Neural progenitor cell (in vitro differentiated cells): Measurements from ENCODE around the gene EPHB6. TPM values are rescaled to one million over a fixed set of nuclear protein-coding genes. Genes with fewer than 3 reads are reported as not detected.

ENCODE experiments used
- DNase-seq: peaks from one replicate; pipeline ENCODE4 v3.0.0-alpha.2; 2016; ENCODE audit warnings: low spot score
- H2AFZ ChIP-seq: fragments of 200-600 bp; sonication (generic); replicated peaks from 2 replicates; pipeline ENCODE4 v1.6.1; 2016; ENCODE audit warnings: antibody characterized with exemption
- H3F3A ChIP-seq: fragments of 200-600 bp; sonication (generic); 2 replicates; pipeline ENCODE4 v1.6.1; 2016; ENCODE audit warnings: antibody characterized with exemption, low read depth
- H3K27ac ChIP-seq: fragments of 200-600 bp; sonication (generic); 2 replicates; pipeline ENCODE4 v1.5.1; 2016; ENCODE audit warnings: mild to moderate bottlenecking
- H3K27me3 ChIP-seq: fragments of 200-600 bp; sonication (generic); 2 replicates; pipeline ENCODE4 v1.6.1; 2016; ENCODE audit warnings: mild to moderate bottlenecking, moderate library complexity
- H3K36me3 ChIP-seq: fragments of 200-600 bp; sonication (generic); 2 replicates; pipeline ENCODE4 v1.5.1; 2016
- H3K4me1 ChIP-seq: fragments of 200-600 bp; sonication (generic); 2 replicates; pipeline ENCODE4 v1.6.1; 2016; ENCODE audit warnings: mixed run types
- H3K4me2 ChIP-seq: fragments of 200-600 bp; sonication (generic); 2 replicates; pipeline ENCODE4 v1.6.1; 2016
- H3K4me3 ChIP-seq: fragments of 200-600 bp; sonication (generic); 2 replicates; pipeline ENCODE4 v1.5.1; 2016
- H3K79me2 ChIP-seq: fragments of 200-600 bp; sonication (generic); 2 replicates; pipeline ENCODE4 v1.6.1; 2016; ENCODE audit warnings: low read depth
- H3K9ac ChIP-seq: fragments of 200-600 bp; sonication (generic); 2 replicates; pipeline ENCODE4 v1.6.1; 2016
- H3K9me3 ChIP-seq: fragments of 200-600 bp; sonication (generic); 2 replicates; pipeline ENCODE4 v1.5.1; 2016; ENCODE audit warnings: low read depth
- H4K20me1 ChIP-seq: fragments of 200-600 bp; sonication (generic); 2 replicates; pipeline ENCODE4 v1.6.1; 2016; ENCODE audit warnings: low read depth
- H3K27ac Mint-ChIP-seq: 3 replicates; pipeline ENCODE4 v1.8.0; 2021; ENCODE audit warnings: mixed read lengths
- H3K27me3 Mint-ChIP-seq: 2 replicates; pipeline ENCODE4 v1.8.0; 2022; ENCODE audit warnings: low read depth, mild to moderate bottlenecking, inconsistent platforms, moderate library complexity, mixed read lengths; ENCODE audit not compliant: insufficient read depth
- H3K36me3 Mint-ChIP-seq: 3 replicates; pipeline ENCODE4 v1.8.0; 2021; ENCODE audit warnings: mixed read lengths
- H3K4me1 Mint-ChIP-seq: 3 replicates; pipeline ENCODE4 v1.8.0; 2021; ENCODE audit warnings: mixed read lengths
- H3K4me3 Mint-ChIP-seq: 3 replicates; pipeline ENCODE4 v1.8.0; 2021; ENCODE audit warnings: mild to moderate bottlenecking, moderate library complexity, mixed read lengths
- H3K9me3 Mint-ChIP-seq: 3 replicates; pipeline ENCODE4 v1.8.0; 2020; ENCODE audit warnings: mixed read lengths
- CTCF ChIP-seq: fragments of 200-600 bp; sonication (generic); IDR thresholded peaks from 2 replicates; pipeline ENCODE4 v1.5.1; 2017; ENCODE audit warnings: antibody characterized with exemption, mild to moderate bottlenecking
- EZH2 ChIP-seq: fragments of 200-600 bp; sonication (generic); IDR thresholded peaks from 2 replicates; pipeline ENCODE4 v1.6.1; 2017; ENCODE audit warnings: antibody characterized with exemption, mild to moderate bottlenecking, moderate library complexity
- EZH2phosphoT487 ChIP-seq: fragments of 200-600 bp; sonication (generic); IDR thresholded peaks from 2 replicates; pipeline ENCODE4 v1.6.1; 2017; ENCODE audit warnings: antibody characterized with exemption
- total RNA-seq: library from RNA; depleted of rRNA; stranded (reverse); fragments of >200 nt; gene quantifications from 2 replicates; pipeline ENCODE4 v1.2.3, GENCODE V29; 2015; ENCODE audit warnings: low replicate concordance

The EPHB6 gene
- total RNA-seq, 1 donor from 2014 or later, result 4.8 TPM

GRCh38 chr7:142901426-142902259 is 46.8 kb downstream of the EPHB6 start:
- no peaks in the 10 kb centered on the region for H4K20me1 ChIP-seq
- Mint-ChIP-seq H3K4me3 (no peak overlapping the region), H3K9me3 (peaks cover 12% of the 10 kb centered on the region), H3K27me3 (peaks cover 4% of the 10 kb centered on the region), H3K4me1 (peaks cover 2% of the 10 kb centered on the region), H3K36me3 (no peaks in the 10 kb centered on the region), H3K27ac (no peak overlapping the region)
- H3K27ac ChIP-seq, result no peak overlapping the region
- H3K27me3 ChIP-seq, result no peaks in the 10 kb centered on the region
- peaks cover 12% of the 10 kb centered on the region for H3F3A ChIP-seq
- no peak for TF ChIP-seq EZH2phosphoT487
- no peak for TF ChIP-seq EZH2
- TF ChIP-seq CTCF, result no peak
- peak; percentile 72 for DNase-seq
- H3K9me3 ChIP-seq, result peaks cover 25% of the 10 kb centered on the region
- no peak overlapping the region for H3K4me3 ChIP-seq
- H3K9ac ChIP-seq, result no peak overlapping the region
- H3K36me3 ChIP-seq, result peaks cover 7% of the 10 kb centered on the region
- no peak overlapping the region for H2AFZ ChIP-seq
- H3K4me2 ChIP-seq, result peak overlapping the region; percentile 39
- H3K79me2 ChIP-seq, result no peaks in the 10 kb centered on the region
- H3K4me1 ChIP-seq, result peaks cover 13% of the 10 kb centered on the region

DNA sequence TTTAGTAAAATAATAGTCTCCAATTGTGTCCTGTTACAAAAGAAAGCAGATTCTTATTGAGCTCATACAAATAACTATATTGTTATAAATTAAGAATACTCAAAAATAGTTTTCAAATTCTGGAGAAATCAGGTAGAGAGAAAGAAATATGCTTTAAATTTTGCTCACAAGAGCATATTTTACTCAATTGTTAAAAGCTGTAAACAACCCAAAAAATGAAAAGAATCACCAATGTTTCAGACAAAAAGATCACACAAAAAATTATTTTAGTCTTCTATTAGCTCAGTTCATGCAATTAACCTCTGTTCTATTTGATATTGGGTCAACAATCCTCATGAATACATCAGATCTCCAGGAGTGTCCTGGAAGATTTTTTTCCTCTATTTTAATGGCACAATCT is 49.3 kb downstream of the EPHB6 start:
- peaks cover 2% of the 10 kb centered on the region for H3K4me1 Mint-ChIP-seq
- H3K79me2 ChIP-seq, result no peaks in the 10 kb centered on the region
- peaks cover 12% of the 10 kb centered on the region for H3F3A ChIP-seq
- H3K4me3 Mint-ChIP-seq, result no peak overlapping the region
- no peaks in the 10 kb centered on the region for H3K27me3 ChIP-seq
- peaks cover 13% of the 10 kb centered on the region for H3K4me1 ChIP-seq
- peaks cover 12% of the 10 kb centered on the region for H3K9me3 Mint-ChIP-seq
- no peak for DNase-seq
- H3K36me3 ChIP-seq, result peaks cover 7% of the 10 kb centered on the region
- TF ChIP-seq EZH2phosphoT487 (no peak), CTCF (no peak), EZH2 (no peak)
- H3K4me2 ChIP-seq, result no peak overlapping the region
- H3K4me3 ChIP-seq, result no peak overlapping the region
- H3K36me3 Mint-ChIP-seq, result no peaks in the 10 kb centered on the region
- no peaks in the 10 kb centered on the region for H4K20me1 ChIP-seq
- no peak overlapping the region for H2AFZ ChIP-seq
- H3K27ac ChIP-seq, result no peak overlapping the region
- H3K9ac ChIP-seq, result no peak overlapping the region
- H3K9me3 ChIP-seq, result peaks cover 25% of the 10 kb centered on the region
- H3K27ac Mint-ChIP-seq, result no peak overlapping the region
- peaks cover 3% of the 10 kb centered on the region for H3K27me3 Mint-ChIP-seq

GRCh38 chr7:142905759-142906158 is 50.9 kb downstream of the EPHB6 start:
- peaks cover 25% of the 10 kb centered on the region for H3K9me3 ChIP-seq
- H3K4me1 Mint-ChIP-seq, result peaks cover 2% of the 10 kb centered on the region
- H3K36me3 Mint-ChIP-seq, result no peaks in the 10 kb centered on the region

More at GRCh38 chr7:142905759-142906158, 50.9 kb downstream of the EPHB6 start:
- Histone ChIP-seq H3K4me3 (no peak overlapping the region), H3K27me3 (no peaks in the 10 kb centered on the region), H2AFZ (no peak overlapping the region), H4K20me1 (no peaks in the 10 kb centered on the region), H3F3A (peaks cover 12% of the 10 kb centered on the region), H3K27ac (no peak overlapping the region), H3K4me1 (peaks cover 13% of the 10 kb centered on the region), H3K79me2 (no peaks in the 10 kb centered on the region), H3K36me3 (peaks cover 7% of the 10 kb centered on the region), H3K9ac (no peak overlapping the region), H3K4me2 (no peak overlapping the region)
- Mint-ChIP-seq H3K27ac (no peak overlapping the region), H3K4me3 (no peak overlapping the region), H3K9me3 (peaks cover 12% of the 10 kb centered on the region), H3K27me3 (peaks cover 3% of the 10 kb centered on the region)
- DNase-seq, result no peak
- TF ChIP-seq CTCF, result no peak
- no peak for TF ChIP-seq EZH2
- TF ChIP-seq EZH2phosphoT487, result no peak
